ENCODE results near the gene NDUFB8. TPM values are rescaled to one million over a fixed set of nuclear protein-coding genes. Genes with fewer than 3 reads are reported as not detected.
"Not testable (repeated sequence)": the region's sequence is repeated elsewhere in the genome, so short reads cannot be mapped to it uniquely, and the experiment has no call there.

The NDUFB8 gene
- 178 TPM for polyA plus RNA-seq (2013, experiment 1 of 2)
- 172 TPM for polyA plus RNA-seq (2013, experiment 2 of 2)

GRCh38 chr10:100529475-100530298 lies at the start of gene NDUFB8:
NDUFB8 (minus strand) TSS chr10:100529871; CDS start chr10:100529851, 20 bp downstream.
- WGBS, result 1% methylated on average over 43 of the region's 43 CpGs
- Histone ChIP-seq H3K9ac (ENCODE audit: low read depth, low read length) (peak within 1 kb of the TSS; percentile 73), H3K4me3 (ENCODE audit: low read length) (peak within 1 kb of the TSS; percentile 75), H3K36me3 (ENCODE audit: insufficient read depth, low read length) (peaks cover 31% of the 10 kb centered on the region), H3K27me3 (ENCODE audit: insufficient read depth, low read length) (no peaks in the 10 kb centered on the region), H3K9me3 (ENCODE audit: insufficient read depth, low read depth, low read length) (peaks cover 3% of the 10 kb centered on the region; the same call in 1 of the 2 replicates), H3K27ac (ENCODE audit: low read depth, low read length) (no peak within 1 kb of the TSS), H3K4me1 (ENCODE audit: insufficient read depth, low read length) (no peaks in the 10 kb centered on the region; the same call in 1 of the 2 replicates)

DNA sequence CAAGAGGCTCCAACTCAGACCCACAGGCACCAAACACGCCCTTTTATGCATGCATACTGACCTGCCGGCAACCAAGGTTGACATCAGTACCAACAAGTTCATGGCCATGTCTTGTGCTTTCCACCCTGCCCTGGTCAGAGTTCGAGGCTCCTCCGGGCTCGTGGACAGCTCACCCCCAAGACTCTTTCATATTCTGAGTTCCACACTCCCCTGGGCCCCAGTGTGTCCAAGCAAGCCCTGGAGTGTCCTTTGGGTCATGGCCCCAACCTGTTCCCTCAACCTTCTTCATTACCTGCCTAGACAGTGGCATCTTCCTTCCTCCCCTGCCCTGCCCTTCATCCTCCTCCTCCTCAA lies 46.6 kb upstream of the NDUFB8 start:
- Histone ChIP-seq H3K27ac (ENCODE audit: low read depth, low read length) (no peak overlapping the region), H3K4me3 (ENCODE audit: low read length) (no peak overlapping the region), H3K27me3 (ENCODE audit: insufficient read depth, low read length) (peaks cover 34% of the 10 kb centered on the region), H3K36me3 (ENCODE audit: insufficient read depth, low read length) (no peaks in the 10 kb centered on the region), H3K4me1 (ENCODE audit: insufficient read depth, low read length) (no peaks in the 10 kb centered on the region), H3K9me3 (ENCODE audit: insufficient read depth, low read depth, low read length) (no peaks in the 10 kb centered on the region), H3K9ac (ENCODE audit: low read depth, low read length) (no peak overlapping the region)
- 90% methylated on average over 5 of the region's 5 CpGs for WGBS

- Histone ChIP-seq H3K27me3 (ENCODE audit: insufficient read depth, low read length) (peaks cover 34% of the 10 kb centered on the region), H3K27ac (ENCODE audit: low read depth, low read length) (no peak overlapping the region), H3K9ac (ENCODE audit: low read depth, low read length) (no peak overlapping the region), H3K9me3 (ENCODE audit: insufficient read depth, low read depth, low read length) (no peaks in the 10 kb centered on the region), H3K4me3 (ENCODE audit: low read length) (no peak overlapping the region), H3K4me1 (ENCODE audit: insufficient read depth, low read length) (no peaks in the 10 kb centered on the region), H3K36me3 (ENCODE audit: insufficient read depth, low read length) (no peaks in the 10 kb centered on the region)
- 89% methylated on average over 8 of the region's 8 CpGs for WGBS
These were observed 46.1 kb upstream of the NDUFB8 start for GRCh38 chr10:100575585-100576281.

DNA sequence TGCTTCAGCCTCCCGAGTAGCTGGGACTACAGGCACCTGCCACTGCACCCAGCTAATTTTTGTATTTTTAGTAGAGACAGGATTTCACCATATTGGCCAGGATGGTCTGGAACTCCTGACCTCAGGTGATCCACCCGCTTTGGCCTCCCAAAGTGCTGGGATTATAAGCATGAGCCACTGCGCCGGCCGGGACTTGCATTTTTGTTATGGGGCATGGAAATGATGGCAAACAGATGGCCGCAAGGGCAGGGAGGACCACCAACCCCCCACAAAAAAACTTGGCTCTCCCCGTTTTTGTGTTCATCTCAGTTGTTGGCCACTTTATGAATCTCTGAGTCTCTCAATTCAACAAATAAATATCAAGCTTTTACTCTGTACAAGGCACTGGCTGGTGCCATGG lies 45.5 kb upstream of the NDUFB8 start:
- not testable (repeated sequence) for H3K4me1 ChIP-seq (ENCODE audit: insufficient read depth, low read length); H3K9me3 ChIP-seq (ENCODE audit: insufficient read depth, low read depth, low read length); H3K36me3 ChIP-seq (ENCODE audit: insufficient read depth, low read length); H3K27ac ChIP-seq (ENCODE audit: low read depth, low read length); H3K4me3 ChIP-seq (ENCODE audit: low read length); H3K9ac ChIP-seq (ENCODE audit: low read depth, low read length)
- H3K27me3 ChIP-seq (ENCODE audit: insufficient read depth, low read length), result peaks cover 32% of the 10 kb centered on the region
- 85% methylated on average over 7 of the region's 7 CpGs for whole genome bisulfite sequencing

DNA sequence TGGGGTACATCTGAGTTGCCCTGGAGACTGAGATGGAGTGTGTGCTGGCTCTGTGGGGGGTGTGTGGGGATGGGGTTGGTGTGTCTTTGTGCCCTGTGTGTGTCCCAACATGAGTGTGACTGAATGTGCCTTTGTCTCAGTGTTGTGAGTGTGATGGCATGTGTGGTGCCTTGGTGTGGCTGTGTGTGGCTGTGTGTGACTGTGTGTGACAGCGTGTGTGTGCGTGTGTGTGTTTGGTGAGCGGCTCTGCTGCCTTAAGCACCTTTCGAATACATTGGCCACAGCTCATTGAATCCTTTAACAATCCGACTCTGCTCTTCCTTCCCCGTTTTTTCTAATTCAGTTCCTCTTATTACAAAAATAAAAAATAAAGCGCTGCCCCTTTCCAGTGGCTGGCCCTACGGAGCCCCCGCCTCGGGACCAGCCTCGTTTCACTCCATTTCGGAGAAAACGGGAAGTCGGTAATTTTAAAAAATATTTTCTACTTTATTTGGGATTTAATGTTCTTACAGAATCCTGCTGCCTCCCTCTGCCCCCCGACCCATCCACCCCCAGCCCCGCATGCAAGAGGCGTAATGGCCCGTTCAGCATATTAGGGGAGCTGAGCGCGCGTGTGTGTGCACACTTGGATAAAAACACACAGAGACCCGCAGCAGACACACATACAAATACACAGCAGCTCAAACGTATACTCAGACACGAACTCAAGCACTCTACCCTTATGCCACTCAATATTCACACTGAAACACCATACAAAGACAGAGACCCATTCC lies 41.6 kb upstream of the NDUFB8 start:
- 90% methylated on average over 22 of the region's 24 CpGs for WGBS
- Histone ChIP-seq H3K36me3 (ENCODE audit: insufficient read depth, low read length) (no peaks in the 10 kb centered on the region), H3K9me3 (ENCODE audit: insufficient read depth, low read depth, low read length) (no peaks in the 10 kb centered on the region), H3K4me3 (ENCODE audit: low read length) (peak overlapping the region; percentile 70; the same call in 1 of the 2 replicates), H3K9ac (ENCODE audit: low read depth, low read length) (no peak overlapping the region), H3K4me1 (ENCODE audit: insufficient read depth, low read length) (no peaks in the 10 kb centered on the region; the same call in 1 of the 2 replicates), H3K27me3 (ENCODE audit: insufficient read depth, low read length) (peaks cover 46% of the 10 kb centered on the region), H3K27ac (ENCODE audit: low read depth, low read length) (no peak overlapping the region)

GRCh38 chr10:100570506-100570905 lies 40.8 kb upstream of the NDUFB8 start:
- Histone ChIP-seq H3K4me3 (ENCODE audit: low read length) (peak overlapping the region; percentile 70), H3K27me3 (ENCODE audit: insufficient read depth, low read length) (peaks cover 51% of the 10 kb centered on the region), H3K9ac (ENCODE audit: low read depth, low read length) (no peak overlapping the region; the same call in 1 of the 2 replicates), H3K36me3 (ENCODE audit: insufficient read depth, low read length) (no peaks in the 10 kb centered on the region), H3K9me3 (ENCODE audit: insufficient read depth, low read depth, low read length) (no peaks in the 10 kb centered on the region), H3K27ac (ENCODE audit: low read depth, low read length) (no peak overlapping the region), H3K4me1 (ENCODE audit: insufficient read depth, low read length) (no peaks in the 10 kb centered on the region; the same call in 1 of the 2 replicates)
- WGBS, result 79% methylated on average over 8 of the region's 8 CpGs

GRCh38 chr10:100569687-100570481 lies 40.2 kb upstream of the NDUFB8 start:
- H3K4me1 ChIP-seq (ENCODE audit: insufficient read depth, low read length), result no peaks in the 10 kb centered on the region; the same call in 1 of the 2 replicates
- H3K4me3 ChIP-seq (ENCODE audit: low read length), result peak overlapping the region; percentile 70
- no peaks in the 10 kb centered on the region for H3K9me3 ChIP-seq (ENCODE audit: insufficient read depth, low read depth, low read length)
- H3K36me3 ChIP-seq (ENCODE audit: insufficient read depth, low read length), result no peaks in the 10 kb centered on the region
- peak overlapping the region; percentile 46 for H3K9ac ChIP-seq (ENCODE audit: low read depth, low read length)
- H3K27me3 ChIP-seq (ENCODE audit: insufficient read depth, low read length), result peaks cover 56% of the 10 kb centered on the region
- WGBS, result 17% methylated on average over 25 of the region's 28 CpGs
- no peak overlapping the region for H3K27ac ChIP-seq (ENCODE audit: low read depth, low read length)

GRCh38 chr10:100568912-100569311 lies 39.2 kb upstream of the NDUFB8 start:
- WGBS, result 88% methylated on average over 3 of the region's 3 CpGs
- Histone ChIP-seq H3K27ac (ENCODE audit: low read depth, low read length) (no peak overlapping the region), H3K9ac (ENCODE audit: low read depth, low read length) (no peak overlapping the region), H3K4me3 (ENCODE audit: low read length) (no peak overlapping the region), H3K9me3 (ENCODE audit: insufficient read depth, low read depth, low read length) (no peaks in the 10 kb centered on the region), H3K36me3 (ENCODE audit: insufficient read depth, low read length) (no peaks in the 10 kb centered on the region), H3K4me1 (ENCODE audit: insufficient read depth, low read length) (no peaks in the 10 kb centered on the region; the same call in 1 of the 2 replicates), H3K27me3 (ENCODE audit: insufficient read depth, low read length) (peaks cover 53% of the 10 kb centered on the region)

DNA sequence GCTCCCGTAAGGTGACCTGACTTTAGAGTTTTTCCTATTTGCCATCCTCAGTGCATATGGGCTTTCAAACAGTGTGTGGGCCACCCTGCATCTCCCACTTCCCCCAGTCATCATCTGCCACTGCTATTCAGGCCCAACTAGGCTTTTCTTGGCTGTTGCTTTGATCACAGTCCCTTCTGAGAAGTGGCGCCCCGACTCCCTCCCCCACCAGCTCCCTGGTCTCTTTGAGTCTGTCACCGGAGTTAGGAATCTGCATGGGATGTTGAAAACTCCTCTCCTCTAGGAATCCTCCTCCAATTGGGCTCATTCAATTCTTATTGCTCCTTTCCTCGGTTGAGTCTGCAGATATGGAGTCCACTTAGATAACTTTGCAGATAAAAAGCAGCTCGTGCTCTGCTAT lies 38.2 kb upstream of the NDUFB8 start:
- no peak overlapping the region for H3K27ac ChIP-seq (ENCODE audit: low read depth, low read length)
- no peaks in the 10 kb centered on the region for H3K36me3 ChIP-seq (ENCODE audit: insufficient read depth, low read length)
- no peaks in the 10 kb centered on the region for H3K9me3 ChIP-seq (ENCODE audit: insufficient read depth, low read depth, low read length)
- WGBS, result 64% methylated on average over 6 of the region's 6 CpGs
- no peak overlapping the region for H3K9ac ChIP-seq (ENCODE audit: low read depth, low read length)
- H3K4me3 ChIP-seq (ENCODE audit: low read length), result no peak overlapping the region
- H3K27me3 ChIP-seq (ENCODE audit: insufficient read depth, low read length), result peaks cover 59% of the 10 kb centered on the region
- no peaks in the 10 kb centered on the region; the same call in 1 of the 2 replicates for H3K4me1 ChIP-seq (ENCODE audit: insufficient read depth, low read length)

DNA sequence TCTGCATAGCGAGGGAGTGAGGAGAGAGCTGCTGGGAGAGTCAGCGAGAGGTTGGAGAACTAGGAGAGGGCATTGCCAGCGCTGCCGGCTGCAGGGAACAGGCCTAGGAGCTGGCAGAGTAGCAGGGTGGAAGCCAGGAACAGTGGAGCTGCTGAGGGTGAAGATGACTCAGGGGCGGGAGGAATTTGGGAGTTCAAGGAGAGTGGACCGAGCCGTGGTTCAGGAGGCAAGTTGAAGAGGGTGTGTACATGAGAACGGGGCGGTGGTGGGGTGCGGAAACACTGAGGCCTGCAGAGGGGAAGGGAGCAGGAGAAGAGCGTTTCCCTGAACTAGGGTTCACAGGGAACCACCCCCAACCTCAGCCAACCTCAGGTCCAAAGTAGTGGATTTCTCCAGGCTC lies 37.6 kb upstream of the NDUFB8 start:
- Histone ChIP-seq H3K4me3 (ENCODE audit: low read length) (no peak overlapping the region), H3K9ac (ENCODE audit: low read depth, low read length) (no peak overlapping the region), H3K36me3 (ENCODE audit: insufficient read depth, low read length) (no peaks in the 10 kb centered on the region), H3K4me1 (ENCODE audit: insufficient read depth, low read length) (no peaks in the 10 kb centered on the region; the same call in 1 of the 2 replicates), H3K9me3 (ENCODE audit: insufficient read depth, low read depth, low read length) (no peaks in the 10 kb centered on the region), H3K27ac (ENCODE audit: low read depth, low read length) (no peak overlapping the region), H3K27me3 (ENCODE audit: insufficient read depth, low read length) (peaks cover 64% of the 10 kb centered on the region)
- WGBS, result 69% methylated on average over 11 of the region's 11 CpGs

All from HUES64 (cell line).